Activated naive CD8-positive, alpha-beta T cell (primary cell): Measurements from ENCODE around the gene NEMP1.
A peak's percentile ranks its signal among the peaks of the same experiment; 100 is the strongest.
"Not testable (repeated sequence)": the region's sequence is repeated elsewhere in the genome, so short reads cannot be mapped to it uniquely, and the experiment has no call there.

Source experiments
- H3K27ac Mint-ChIP-seq: one replicate; pipeline ENCODE4 v1.8.0; 2021; ENCODE audit warnings: mixed read lengths
- H3K27me3 Mint-ChIP-seq: one replicate; pipeline ENCODE4 v1.8.0; 2021; ENCODE audit warnings: mixed read lengths
- H3K36me3 Mint-ChIP-seq: one replicate; pipeline ENCODE4 v1.8.0; 2021; ENCODE audit warnings: mixed read lengths
- H3K4me1 Mint-ChIP-seq: one replicate; pipeline ENCODE4 v1.8.0; 2021; ENCODE audit warnings: low read depth, mixed read lengths
- H3K4me3 Mint-ChIP-seq: one replicate; pipeline ENCODE4 v1.8.0; 2021; ENCODE audit warnings: mild to moderate bottlenecking, mixed read lengths
- H3K9me3 Mint-ChIP-seq: one replicate; pipeline ENCODE4 v1.8.0; 2021; ENCODE audit warnings: low read depth, mixed read lengths

The NEMP1 gene

DNA sequence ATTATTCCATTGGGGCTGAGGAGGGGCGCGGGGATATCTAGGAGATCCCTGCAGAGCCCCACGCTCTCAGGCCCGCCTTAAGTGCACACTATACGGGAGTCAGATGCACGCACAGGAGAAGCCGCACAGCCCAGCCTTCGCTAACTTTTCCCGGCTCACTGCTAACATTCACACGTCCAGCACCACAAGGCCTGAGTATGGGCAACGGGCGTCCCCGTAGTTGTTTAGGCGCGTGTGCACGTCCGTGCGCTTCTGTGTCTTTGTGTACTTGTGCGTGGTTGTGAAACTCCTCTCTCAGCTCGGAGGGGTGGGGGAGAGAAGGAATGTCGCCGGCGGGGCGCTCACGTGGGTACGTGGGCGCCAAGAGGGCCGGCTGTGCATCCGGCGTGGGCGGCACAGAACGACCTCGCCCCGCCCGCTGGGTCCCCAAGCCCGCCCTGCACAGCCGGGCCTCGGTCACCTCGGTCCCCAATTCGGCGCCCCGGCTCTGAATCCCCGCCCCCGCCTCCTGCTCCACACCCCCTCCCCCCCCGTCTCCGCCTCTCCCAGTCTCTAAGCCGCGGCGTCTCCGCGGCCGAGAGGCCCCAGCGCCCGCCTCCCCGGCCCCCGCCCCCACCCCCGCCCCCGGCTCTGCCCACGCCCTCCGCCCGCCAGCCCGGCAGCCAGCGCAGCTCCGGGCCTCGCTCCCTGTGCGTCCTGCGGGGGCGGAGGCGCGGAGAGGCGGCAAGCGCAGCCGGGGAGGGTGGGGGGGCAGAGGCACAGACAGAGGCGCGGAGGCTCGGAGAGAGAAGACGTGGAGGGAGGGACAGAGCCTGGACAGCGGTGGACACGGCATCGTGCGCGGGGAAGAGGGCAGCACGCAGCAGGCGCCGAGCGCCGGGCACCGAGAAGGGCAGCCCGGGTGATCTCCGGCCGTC, 10.0 kb upstream of the NEMP1 start, which contains the start of gene NAB2:
Gene NAB2 (plus strand): TSS at position 761 of the 917 bp plus-strand sequence. CDS start 158 bp downstream, outside the sequence.
- no peaks in the 10 kb centered on the region for H3K36me3 Mint-ChIP-seq
- H3K27ac Mint-ChIP-seq: peak within 1 kb of the TSS; percentile 96
- H3K4me3 Mint-ChIP-seq: peak within 1 kb of the TSS; percentile 95
- H3K9me3 Mint-ChIP-seq: no peaks in the 10 kb centered on the region
- H3K4me1 Mint-ChIP-seq: peaks cover 59% of the 10 kb centered on the region
- H3K27me3 Mint-ChIP-seq: no peaks in the 10 kb centered on the region

- Mint-ChIP-seq H3K36me3 (no peaks in the 10 kb centered on the region), H3K4me3 (peak overlapping the region; percentile 93), H3K4me1 (peaks cover 58% of the 10 kb centered on the region), H3K27me3 (no peaks in the 10 kb centered on the region), H3K27ac (peak overlapping the region; percentile 96), H3K9me3 (no peaks in the 10 kb centered on the region)
Observed at GRCh38 chr12:57087691-57088353, 9.2 kb upstream of the NEMP1 start.

GRCh38 chr12:57087010-57087690, 8.6 kb upstream of the NEMP1 start:
- H3K27me3 Mint-ChIP-seq: no peaks in the 10 kb centered on the region
- H3K27ac Mint-ChIP-seq: peak overlapping the region; percentile 97
- H3K9me3 Mint-ChIP-seq: no peaks in the 10 kb centered on the region
- no peaks in the 10 kb centered on the region for H3K36me3 Mint-ChIP-seq
- H3K4me3 Mint-ChIP-seq: peak overlapping the region; percentile 93
- H3K4me1 Mint-ChIP-seq: peaks cover 52% of the 10 kb centered on the region

GRCh38 chr12:57086493-57087009, 8.0 kb upstream of the NEMP1 start:
- Mint-ChIP-seq H3K27ac (peak overlapping the region; percentile 97), H3K4me3 (peak overlapping the region; percentile 87), H3K36me3 (no peaks in the 10 kb centered on the region), H3K9me3 (no peaks in the 10 kb centered on the region), H3K27me3 (no peaks in the 10 kb centered on the region), H3K4me1 (peaks cover 46% of the 10 kb centered on the region)

- peak overlapping the region; percentile 87 for H3K4me3 Mint-ChIP-seq
- peaks cover 44% of the 10 kb centered on the region for H3K4me1 Mint-ChIP-seq
- peak overlapping the region; percentile 97 for H3K27ac Mint-ChIP-seq
- H3K27me3 Mint-ChIP-seq: no peaks in the 10 kb centered on the region
- no peaks in the 10 kb centered on the region for H3K36me3 Mint-ChIP-seq
- H3K9me3 Mint-ChIP-seq: no peaks in the 10 kb centered on the region
Observed at GRCh38 chr12:57085999-57086492, 7.5 kb upstream of the NEMP1 start.

DNA sequence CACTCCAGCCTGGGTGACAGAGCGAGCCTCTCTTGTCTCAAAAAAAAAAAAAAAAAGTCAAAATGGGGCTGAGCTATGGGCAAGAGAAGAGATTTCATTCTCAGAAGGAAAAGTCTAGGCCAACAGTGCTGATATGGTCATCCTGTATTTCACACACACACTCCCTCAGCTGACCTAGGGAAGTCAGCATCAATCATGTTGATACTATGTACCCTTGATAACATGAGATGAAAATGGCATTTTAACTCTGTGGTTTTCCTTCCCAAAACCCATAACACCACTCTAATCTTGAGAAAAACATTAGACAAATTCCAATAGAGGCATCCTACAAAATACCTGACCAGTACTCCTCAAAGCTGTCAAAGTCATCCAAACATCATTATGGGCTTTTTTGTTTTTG, 2.3 kb upstream of the NEMP1 start:
- Mint-ChIP-seq H3K4me1 (peaks cover 39% of the 10 kb centered on the region), H3K27me3 (no peaks in the 10 kb centered on the region), H3K4me3 (no peak overlapping the region), H3K27ac (peak overlapping the region; percentile 78), H3K9me3 (no peaks in the 10 kb centered on the region), H3K36me3 (no peaks in the 10 kb centered on the region)

DNA sequence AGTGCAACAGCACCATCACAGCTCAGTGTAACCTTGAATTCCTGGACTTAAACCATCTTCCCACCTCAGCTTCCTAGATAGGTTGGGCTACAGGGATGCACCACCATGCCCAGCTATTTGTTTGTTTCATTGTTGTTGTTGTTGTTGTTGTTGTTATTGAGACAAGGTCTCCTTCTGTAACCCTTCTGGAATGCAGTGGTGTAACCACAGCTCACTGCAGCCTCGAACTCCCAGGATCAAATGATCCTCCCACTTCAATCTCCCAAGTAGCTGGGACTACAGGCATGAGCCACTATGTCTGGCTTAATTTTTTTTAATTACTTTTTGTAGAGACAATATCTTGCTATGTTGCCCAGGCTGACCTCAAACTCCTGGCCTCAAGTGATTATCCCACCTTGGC, 1.2 kb upstream of the NEMP1 start:
- Mint-ChIP-seq H3K27ac (peak overlapping the region; percentile 34), H3K4me1 (peaks cover 28% of the 10 kb centered on the region), H3K4me3 (peak overlapping the region; percentile 93), H3K9me3 (no peaks in the 10 kb centered on the region), H3K36me3 (no peaks in the 10 kb centered on the region), H3K27me3 (no peaks in the 10 kb centered on the region)

DNA sequence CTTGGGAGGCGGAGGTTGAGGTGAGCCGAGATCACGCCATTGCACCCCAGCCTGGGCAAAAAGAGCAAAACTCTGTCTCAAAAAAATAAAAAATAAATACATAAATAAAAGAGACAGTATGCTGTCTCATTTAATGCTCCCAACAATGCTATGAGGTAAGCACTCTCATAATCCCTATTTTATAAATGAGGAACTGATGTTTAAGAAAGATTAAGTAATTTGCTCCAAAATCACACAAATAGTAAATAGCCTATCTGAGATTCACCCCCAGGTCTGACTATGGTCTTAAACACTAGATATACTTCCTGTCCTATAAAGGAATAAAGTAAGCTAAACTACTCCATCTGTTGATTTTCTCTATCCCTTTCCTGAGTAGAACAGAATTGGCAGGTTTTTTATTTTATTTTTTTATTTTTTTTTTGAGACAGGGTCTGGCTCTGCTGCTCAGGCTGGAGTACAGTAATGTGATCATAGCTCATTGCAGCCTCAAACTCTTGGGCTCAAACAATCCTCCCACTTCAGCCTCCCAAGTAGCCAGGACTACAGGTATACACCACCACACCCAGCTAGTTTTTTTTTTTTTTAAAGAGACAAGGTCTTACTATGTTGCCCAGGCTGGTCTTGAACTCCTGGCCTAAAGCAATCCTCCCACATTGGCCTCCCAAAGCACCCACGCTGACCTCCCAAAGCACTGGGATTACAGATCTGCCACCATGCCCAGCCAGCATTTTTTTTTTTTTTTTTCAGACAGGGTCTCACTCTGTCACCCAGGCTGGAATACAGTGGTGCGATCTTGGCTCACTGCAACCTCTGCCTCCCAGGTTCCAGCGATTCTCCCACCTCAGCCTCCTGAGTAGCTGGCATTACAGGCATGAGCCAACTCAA, 4.8 kb downstream of the NEMP1 start:
- not testable (repeated sequence) for H3K4me3 Mint-ChIP-seq, H3K9me3 Mint-ChIP-seq, H3K27me3 Mint-ChIP-seq, H3K36me3 Mint-ChIP-seq
- H3K27ac Mint-ChIP-seq: peak overlapping the region; percentile 76
- H3K4me1 Mint-ChIP-seq: peaks cover 35% of the 10 kb centered on the region

DNA sequence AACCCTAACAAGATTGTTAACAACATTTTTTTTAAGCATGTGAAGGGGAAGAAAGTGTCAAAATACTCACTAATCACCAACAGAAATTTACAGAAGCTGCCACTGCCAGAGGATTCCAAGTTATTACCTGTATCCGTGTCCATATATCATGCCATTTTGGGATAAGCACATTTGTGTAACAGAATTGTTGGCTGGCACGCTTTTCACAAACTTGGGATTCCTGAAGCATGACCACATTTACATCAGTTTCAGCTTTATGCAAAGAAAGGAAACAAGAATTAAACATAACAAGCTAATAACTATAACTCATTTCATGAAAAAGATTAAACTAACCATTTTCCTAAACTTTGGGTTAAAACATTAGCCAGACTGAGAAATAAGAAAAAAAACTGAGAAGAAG, 5.9 kb downstream of the NEMP1 start:
- Mint-ChIP-seq H3K36me3 (peaks cover 9% of the 10 kb centered on the region), H3K27ac (peak overlapping the region; percentile 58), H3K4me3 (no peak overlapping the region), H3K27me3 (no peaks in the 10 kb centered on the region), H3K9me3 (no peaks in the 10 kb centered on the region), H3K4me1 (peaks cover 37% of the 10 kb centered on the region)

- Mint-ChIP-seq H3K4me1 (peaks cover 57% of the 10 kb centered on the region), H3K27ac (peak overlapping the region; percentile 89), H3K36me3 (peaks cover 16% of the 10 kb centered on the region), H3K4me3 (peak overlapping the region; percentile 85), H3K27me3 (no peaks in the 10 kb centered on the region), H3K9me3 (no peaks in the 10 kb centered on the region)
Observed at GRCh38 chr12:57069523-57069922, 9.1 kb downstream of the NEMP1 start.

DNA sequence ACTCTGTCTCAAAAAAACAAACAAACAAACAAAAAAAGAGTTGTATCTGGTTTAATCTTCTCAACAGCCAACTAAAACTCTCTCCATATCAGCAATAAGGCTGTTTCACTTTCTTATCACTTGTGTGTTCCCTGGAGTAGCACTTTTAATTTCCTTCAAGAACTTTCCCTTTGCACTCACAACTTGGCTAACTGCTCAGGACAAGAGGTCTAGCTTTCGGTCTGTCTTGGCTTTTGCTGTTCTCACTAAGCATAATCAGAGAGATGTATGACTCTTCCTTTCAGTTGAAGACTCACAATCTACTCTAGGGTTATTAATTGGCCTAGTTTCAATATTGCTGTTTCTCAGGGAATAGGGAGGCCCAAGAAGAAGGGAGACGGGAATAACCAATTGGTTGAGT, 12.3 kb downstream of the NEMP1 start:
- Mint-ChIP-seq H3K36me3 (peaks cover 16% of the 10 kb centered on the region), H3K9me3 (no peaks in the 10 kb centered on the region), H3K4me3 (peak overlapping the region; percentile 70), H3K27ac (peak overlapping the region; percentile 97), H3K27me3 (no peaks in the 10 kb centered on the region), H3K4me1 (peaks cover 74% of the 10 kb centered on the region)

DNA sequence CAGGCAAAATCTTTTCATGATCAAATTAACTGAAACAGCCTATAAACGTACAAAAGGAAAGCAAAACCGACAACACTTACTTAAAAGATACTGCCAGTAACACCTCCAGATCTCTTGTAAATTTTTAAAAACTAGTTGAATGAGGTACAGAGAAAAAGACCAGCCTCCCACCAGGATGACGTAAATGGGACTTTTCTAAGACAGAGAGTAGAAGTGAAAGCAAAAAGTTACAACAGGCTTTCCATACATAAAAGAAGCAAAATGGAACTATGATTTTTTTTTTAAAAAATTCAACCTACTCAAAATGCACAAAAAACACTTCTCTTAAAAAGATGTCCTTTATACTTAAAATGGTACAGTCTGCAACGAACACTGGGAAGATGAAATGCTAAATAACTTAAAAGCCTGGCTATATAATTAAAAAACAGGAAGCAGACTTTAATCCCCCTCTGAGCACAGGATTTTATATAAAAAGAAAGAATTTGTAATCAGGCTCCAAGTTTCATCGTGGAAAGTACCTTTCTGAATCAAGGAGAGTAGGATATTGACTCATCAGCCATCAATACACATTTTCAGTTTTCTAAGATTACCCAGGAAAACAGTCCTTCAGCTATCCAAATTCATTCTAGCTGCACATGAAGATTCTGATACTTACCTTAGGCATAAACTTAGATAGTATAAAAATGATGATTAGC, 14.5 kb downstream of the NEMP1 start:
- Mint-ChIP-seq H3K4me1 (peaks cover 59% of the 10 kb centered on the region), H3K27ac (peak overlapping the region; percentile 96), H3K9me3 (no peaks in the 10 kb centered on the region), H3K36me3 (peaks cover 14% of the 10 kb centered on the region), H3K27me3 (no peaks in the 10 kb centered on the region), H3K4me3 (peak overlapping the region; percentile 88)

DNA sequence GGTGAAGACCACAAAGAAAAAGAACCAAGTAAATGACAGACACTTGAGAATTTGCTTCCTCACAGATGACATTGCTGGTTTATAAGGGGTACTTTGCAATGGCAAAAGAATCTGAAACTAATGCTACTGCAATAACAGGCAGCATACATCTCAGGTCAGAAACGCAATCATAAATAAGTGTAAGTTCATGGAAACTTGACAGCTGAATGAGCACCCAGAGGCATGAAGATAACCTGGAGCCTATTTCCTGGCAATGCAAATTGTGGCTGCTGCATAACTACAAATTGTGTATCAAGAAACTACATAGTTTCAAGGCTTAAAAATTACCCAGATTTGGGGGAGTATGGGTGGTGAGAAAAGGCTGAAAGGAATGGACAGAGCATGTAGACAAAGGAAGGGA, 20.1 kb downstream of the NEMP1 start:
- Mint-ChIP-seq H3K4me3 (no peak overlapping the region), H3K36me3 (peaks cover 10% of the 10 kb centered on the region), H3K27ac (peak overlapping the region; percentile 67), H3K27me3 (no peaks in the 10 kb centered on the region), H3K4me1 (peaks cover 25% of the 10 kb centered on the region), H3K9me3 (no peaks in the 10 kb centered on the region)
